ENCODE results near the gene CASZ1. TPM values are rescaled to one million over a fixed set of nuclear protein-coding genes. Genes with fewer than 3 reads are reported as not detected.

Gene CASZ1
- total RNA-seq, 1 experiment from 2014 or later: 11.7 TPM

DNA sequence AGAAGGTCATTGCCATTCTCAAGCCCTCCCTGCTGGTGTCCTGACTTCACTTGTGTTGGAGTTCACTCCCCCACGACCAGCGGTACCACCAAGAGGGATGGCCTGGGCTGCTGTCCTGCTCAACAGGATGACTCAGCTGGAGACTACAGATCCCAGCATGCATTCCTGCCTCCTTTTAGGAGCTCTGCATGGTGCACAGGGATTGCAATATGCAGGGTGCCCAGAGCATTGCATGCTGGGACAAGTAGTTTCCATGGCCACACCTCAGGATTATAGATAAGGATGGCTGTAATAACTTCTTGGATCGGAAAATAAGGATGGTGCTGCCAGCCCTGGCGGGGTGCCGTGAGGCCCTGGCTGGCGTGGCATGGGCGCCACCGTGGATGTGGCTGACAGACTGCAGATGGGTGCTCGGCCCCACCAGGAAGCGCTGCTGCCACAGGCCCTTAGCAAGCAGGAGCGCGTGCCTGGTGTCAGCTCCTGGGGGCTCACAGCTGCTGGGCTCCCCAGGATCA is 150.0 kb downstream of the CASZ1 start:
- ChIA-PET CTCF (interaction anchor here (0.6 to 1.9 kb wide), 2 partner anchors 11 to 45 kb away, joined by 3 to 4 read pairs; no protein-coding TSS in a partner anchor), POLR2A (no interaction called here)
- Mint-ChIP-seq H3K27me3 (ENCODE audit: low read depth) (peaks cover 19% of the 10 kb centered on the region), H3K4me3 (no peak overlapping the region), H3K9me3 (no peaks in the 10 kb centered on the region), H3K4me1 (peaks cover 2% of the 10 kb centered on the region; the same call in 1 of the 2 replicates), H3K27ac (peak overlapping the region; percentile 16; the same call in 1 of the 2 replicates), H3K36me3 (no peaks in the 10 kb centered on the region)
- ATAC-seq (no peak), DNase-seq (ENCODE audit: low spot score) (no peak)
- TF ChIP-seq KAT7 (CRISPR knock-in tag; IDR thresholded peaks at IDR 0.05; ENCODE audit: borderline replicate concordance): no peak
- TF ChIP-seq NFYB (CRISPR knock-in tag; conservative IDR thresholded peaks at IDR 0.05; ENCODE audit: low read depth): no peak
- TF ChIP-seq GRHL2 (CRISPR knock-in tag; IDR thresholded peaks at IDR 0.05; ENCODE audit: insufficient replicate concordance, severe bottlenecking): no peak
- peak; percentile 36; the same call in 1 of the 2 replicates for TF ChIP-seq ZNF423 (CRISPR knock-in tag; IDR thresholded peaks at IDR 0.05)
- TF ChIP-seq NR2C2 (CRISPR knock-in tag; IDR thresholded peaks at IDR 0.05): no peak

DNA sequence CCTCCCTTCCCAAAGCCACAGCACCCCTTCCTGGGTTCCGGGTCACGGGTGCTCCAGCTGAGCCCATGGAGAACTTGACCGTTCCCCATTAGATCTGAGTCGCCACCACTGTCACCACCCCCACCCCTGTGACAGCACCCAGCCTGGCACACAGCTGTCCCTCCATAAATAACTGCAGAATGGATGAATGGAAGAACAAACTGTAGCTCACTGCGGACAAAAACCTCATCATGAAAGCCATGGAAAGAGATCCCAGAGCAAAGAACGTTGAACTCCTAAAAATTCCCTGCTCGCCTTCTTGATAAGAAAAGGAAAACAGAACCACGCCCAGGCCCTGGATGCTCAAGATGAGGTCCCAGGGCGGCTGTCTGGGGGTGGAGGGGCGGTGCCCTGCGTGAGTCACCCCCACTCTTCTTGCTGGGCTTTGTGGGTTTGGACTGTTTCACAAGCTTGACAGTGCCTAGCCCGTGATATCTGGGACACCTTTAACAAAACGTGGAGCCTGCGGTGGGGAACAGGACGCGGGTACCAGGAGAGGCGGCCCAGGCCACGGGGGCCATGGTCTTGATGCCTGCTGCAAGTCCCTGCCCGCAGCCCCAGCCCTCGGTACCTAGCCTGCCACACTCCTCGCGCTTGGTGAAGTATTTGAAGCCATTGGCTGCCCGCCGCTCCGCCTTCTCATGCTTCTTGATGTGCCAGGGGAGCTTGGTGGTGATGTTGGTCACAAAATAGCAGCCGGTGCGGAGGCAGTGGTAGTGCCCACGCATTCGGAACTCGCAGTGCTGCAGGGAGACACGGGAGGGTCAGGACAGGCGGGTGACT is 151.9 kb downstream of the CASZ1 start:
- Mint-ChIP-seq H3K36me3 (no peaks in the 10 kb centered on the region), H3K27me3 (ENCODE audit: low read depth) (peaks cover 18% of the 10 kb centered on the region), H3K9me3 (no peaks in the 10 kb centered on the region), H3K4me1 (peaks cover 4% of the 10 kb centered on the region; the same call in 1 of the 2 replicates), H3K27ac (no peak overlapping the region), H3K4me3 (no peak overlapping the region)
- TF ChIP-seq NFE2L1 (CRISPR knock-in tag; IDR thresholded peaks at IDR 0.05) (no peak), OVOL2 (CRISPR knock-in tag; IDR thresholded peaks at IDR 0.05; ENCODE audit: borderline replicate concordance) (no peak), IRF2 (CRISPR knock-in tag; IDR thresholded peaks at IDR 0.05; ENCODE audit: borderline replicate concordance, low read depth) (no peak), ZNF232 (CRISPR knock-in tag; IDR thresholded peaks at IDR 0.05) (no peak), SP1 (CRISPR knock-in tag; conservative IDR thresholded peaks at IDR 0.05) (no peak), ZNF671 (CRISPR knock-in tag; IDR thresholded peaks at IDR 0.05) (no peak), ETV6 (CRISPR knock-in tag; IDR thresholded peaks at IDR 0.05) (no peak), ZNF138 (CRISPR knock-in tag; conservative IDR thresholded peaks at IDR 0.05) (no peak), CREB1 (CRISPR knock-in tag; IDR thresholded peaks at IDR 0.05) (no peak)
- TF ChIP-seq, protein P1, sequence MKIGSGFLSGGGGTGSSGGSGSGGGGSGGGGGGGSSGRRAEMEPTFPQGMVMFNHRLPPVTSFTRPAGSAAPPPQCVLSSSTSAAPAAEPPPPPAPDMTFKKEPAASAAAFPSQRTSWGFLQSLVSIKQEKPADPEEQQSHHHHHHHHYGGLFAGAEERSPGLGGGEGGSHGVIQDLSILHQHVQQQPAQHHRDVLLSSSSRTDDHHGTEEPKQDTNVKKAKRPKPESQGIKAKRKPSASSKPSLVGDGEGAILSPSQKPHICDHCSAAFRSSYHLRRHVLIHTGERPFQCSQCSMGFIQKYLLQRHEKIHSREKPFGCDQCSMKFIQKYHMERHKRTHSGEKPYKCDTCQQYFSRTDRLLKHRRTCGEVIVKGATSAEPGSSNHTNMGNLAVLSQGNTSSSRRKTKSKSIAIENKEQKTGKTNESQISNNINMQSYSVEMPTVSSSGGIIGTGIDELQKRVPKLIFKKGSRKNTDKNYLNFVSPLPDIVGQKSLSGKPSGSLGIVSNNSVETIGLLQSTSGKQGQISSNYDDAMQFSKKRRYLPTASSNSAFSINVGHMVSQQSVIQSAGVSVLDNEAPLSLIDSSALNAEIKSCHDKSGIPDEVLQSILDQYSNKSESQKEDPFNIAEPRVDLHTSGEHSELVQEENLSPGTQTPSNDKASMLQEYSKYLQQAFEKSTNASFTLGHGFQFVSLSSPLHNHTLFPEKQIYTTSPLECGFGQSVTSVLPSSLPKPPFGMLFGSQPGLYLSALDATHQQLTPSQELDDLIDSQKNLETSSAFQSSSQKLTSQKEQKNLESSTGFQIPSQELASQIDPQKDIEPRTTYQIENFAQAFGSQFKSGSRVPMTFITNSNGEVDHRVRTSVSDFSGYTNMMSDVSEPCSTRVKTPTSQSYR (CRISPR knock-in tag; IDR thresholded peaks at IDR 0.05): no peak
- TF ChIP-seq, protein P2, sequence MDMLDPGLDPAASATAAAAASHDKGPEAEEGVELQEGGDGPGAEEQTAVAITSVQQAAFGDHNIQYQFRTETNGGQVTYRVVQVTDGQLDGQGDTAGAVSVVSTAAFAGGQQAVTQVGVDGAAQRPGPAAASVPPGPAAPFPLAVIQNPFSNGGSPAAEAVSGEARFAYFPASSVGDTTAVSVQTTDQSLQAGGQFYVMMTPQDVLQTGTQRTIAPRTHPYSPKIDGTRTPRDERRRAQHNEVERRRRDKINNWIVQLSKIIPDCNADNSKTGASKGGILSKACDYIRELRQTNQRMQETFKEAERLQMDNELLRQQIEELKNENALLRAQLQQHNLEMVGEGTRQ (CRISPR knock-in tag; IDR thresholded peaks at IDR 0.05): no peak
- TF ChIP-seq, protein P3, sequence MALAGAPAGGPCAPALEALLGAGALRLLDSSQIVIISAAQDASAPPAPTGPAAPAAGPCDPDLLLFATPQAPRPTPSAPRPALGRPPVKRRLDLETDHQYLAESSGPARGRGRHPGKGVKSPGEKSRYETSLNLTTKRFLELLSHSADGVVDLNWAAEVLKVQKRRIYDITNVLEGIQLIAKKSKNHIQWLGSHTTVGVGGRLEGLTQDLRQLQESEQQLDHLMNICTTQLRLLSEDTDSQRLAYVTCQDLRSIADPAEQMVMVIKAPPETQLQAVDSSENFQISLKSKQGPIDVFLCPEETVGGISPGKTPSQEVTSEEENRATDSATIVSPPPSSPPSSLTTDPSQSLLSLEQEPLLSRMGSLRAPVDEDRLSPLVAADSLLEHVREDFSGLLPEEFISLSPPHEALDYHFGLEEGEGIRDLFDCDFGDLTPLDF (CRISPR knock-in tag; IDR thresholded peaks at IDR 0.05): no peak
- TF ChIP-seq, protein P4, sequence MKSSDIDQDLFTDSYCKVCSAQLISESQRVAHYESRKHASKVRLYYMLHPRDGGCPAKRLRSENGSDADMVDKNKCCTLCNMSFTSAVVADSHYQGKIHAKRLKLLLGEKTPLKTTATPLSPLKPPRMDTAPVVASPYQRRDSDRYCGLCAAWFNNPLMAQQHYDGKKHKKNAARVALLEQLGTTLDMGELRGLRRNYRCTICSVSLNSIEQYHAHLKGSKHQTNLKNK (CRISPR knock-in tag; IDR thresholded peaks at IDR 0.05): no peak
- TF ChIP-seq, protein P5, sequence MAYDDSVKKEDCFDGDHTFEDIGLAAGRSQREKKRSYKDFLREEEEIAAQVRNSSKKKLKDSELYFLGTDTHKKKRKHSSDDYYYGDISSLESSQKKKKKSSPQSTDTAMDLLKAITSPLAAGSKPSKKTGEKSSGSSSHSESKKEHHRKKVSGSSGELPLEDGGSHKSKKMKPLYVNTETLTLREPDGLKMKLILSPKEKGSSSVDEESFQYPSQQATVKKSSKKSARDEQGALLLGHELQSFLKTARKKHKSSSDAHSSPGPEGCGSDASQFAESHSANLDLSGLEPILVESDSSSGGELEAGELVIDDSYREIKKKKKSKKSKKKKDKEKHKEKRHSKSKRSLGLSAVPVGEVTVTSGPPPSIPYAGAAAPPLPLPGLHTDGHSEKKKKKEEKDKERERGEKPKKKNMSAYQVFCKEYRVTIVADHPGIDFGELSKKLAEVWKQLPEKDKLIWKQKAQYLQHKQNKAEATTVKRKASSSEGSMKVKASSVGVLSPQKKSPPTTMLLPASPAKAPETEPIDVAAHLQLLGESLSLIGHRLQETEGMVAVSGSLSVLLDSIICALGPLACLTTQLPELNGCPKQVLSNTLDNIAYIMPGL (CRISPR knock-in tag; IDR thresholded peaks at IDR 0.05): no peak
- TF ChIP-seq, protein P6, sequence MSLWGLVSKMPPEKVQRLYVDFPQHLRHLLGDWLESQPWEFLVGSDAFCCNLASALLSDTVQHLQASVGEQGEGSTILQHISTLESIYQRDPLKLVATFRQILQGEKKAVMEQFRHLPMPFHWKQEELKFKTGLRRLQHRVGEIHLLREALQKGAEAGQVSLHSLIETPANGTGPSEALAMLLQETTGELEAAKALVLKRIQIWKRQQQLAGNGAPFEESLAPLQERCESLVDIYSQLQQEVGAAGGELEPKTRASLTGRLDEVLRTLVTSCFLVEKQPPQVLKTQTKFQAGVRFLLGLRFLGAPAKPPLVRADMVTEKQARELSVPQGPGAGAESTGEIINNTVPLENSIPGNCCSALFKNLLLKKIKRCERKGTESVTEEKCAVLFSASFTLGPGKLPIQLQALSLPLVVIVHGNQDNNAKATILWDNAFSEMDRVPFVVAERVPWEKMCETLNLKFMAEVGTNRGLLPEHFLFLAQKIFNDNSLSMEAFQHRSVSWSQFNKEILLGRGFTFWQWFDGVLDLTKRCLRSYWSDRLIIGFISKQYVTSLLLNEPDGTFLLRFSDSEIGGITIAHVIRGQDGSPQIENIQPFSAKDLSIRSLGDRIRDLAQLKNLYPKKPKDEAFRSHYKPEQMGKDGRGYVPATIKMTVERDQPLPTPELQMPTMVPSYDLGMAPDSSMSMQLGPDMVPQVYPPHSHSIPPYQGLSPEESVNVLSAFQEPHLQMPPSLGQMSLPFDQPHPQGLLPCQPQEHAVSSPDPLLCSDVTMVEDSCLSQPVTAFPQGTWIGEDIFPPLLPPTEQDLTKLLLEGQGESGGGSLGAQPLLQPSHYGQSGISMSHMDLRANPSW (CRISPR knock-in tag; conservative IDR thresholded peaks at IDR 0.05; ENCODE audit: low read depth): no peak
- ATAC-seq (no peak), DNase-seq (ENCODE audit: low spot score) (no peak)
- ChIA-PET POLR2A (no interaction called here), CTCF (interaction anchor here (0.6 to 1.9 kb wide), 3 partner anchors 9 to 39 kb away, joined by 3 to 5 read pairs (median 4); no protein-coding TSS in a partner anchor)

All from WTC11 (cell line).